C4-2B (cell line): ENCODE data around the gene TWF2.

ENCODE experiments used
- ZFX ChIP-seq: fragments of 450-650 bp; IDR thresholded peaks from 2 replicates; pipeline ENCODE4 v1.6.1; 2017
- TF ChIP-seq, protein P1 (sequence below): fragments of 450-650 bp; conservative IDR thresholded peaks from 2 replicates; pipeline ENCODE4 v1.5.1; 2017; ENCODE audit warnings: mild to moderate bottlenecking

DNA sequence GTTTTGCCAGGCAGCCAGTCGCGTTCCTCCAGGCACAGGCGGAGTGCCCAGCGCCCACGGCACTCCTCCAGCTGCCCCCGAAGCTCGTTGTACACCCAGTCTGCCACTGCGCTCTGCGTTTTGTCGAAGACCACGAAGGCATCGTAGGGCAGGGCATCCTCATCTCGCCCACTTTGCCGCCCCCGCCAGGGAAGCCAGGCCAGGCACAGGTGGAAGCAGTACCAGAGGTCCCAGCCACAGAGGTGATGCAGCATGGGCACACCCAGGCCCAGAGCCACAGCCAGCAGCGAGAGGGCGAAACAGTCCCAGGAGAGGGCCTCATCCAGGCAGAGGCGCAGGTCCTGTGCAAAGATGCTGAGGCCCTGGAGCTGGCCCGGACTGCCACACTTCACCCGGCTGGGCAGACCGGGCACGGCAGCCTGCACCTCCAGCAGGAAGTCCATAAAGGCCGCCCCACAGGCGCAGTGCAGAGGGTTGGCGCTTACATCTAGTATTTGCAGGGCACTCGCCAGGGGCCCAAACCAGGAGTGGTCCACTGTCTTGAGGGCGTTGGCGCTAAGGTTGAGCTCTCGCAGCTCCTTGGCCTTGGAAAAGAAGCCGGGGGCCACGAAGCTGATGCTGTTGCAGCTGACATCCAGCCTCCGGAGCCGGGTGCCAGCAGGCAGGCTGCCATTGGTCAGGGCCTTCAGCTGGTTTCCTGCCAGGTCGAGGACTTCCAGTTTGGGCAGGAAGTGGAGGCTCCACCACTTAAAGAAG lies 17.2 kb downstream of the TWF2 start:
- TF ChIP-seq, protein P1, sequence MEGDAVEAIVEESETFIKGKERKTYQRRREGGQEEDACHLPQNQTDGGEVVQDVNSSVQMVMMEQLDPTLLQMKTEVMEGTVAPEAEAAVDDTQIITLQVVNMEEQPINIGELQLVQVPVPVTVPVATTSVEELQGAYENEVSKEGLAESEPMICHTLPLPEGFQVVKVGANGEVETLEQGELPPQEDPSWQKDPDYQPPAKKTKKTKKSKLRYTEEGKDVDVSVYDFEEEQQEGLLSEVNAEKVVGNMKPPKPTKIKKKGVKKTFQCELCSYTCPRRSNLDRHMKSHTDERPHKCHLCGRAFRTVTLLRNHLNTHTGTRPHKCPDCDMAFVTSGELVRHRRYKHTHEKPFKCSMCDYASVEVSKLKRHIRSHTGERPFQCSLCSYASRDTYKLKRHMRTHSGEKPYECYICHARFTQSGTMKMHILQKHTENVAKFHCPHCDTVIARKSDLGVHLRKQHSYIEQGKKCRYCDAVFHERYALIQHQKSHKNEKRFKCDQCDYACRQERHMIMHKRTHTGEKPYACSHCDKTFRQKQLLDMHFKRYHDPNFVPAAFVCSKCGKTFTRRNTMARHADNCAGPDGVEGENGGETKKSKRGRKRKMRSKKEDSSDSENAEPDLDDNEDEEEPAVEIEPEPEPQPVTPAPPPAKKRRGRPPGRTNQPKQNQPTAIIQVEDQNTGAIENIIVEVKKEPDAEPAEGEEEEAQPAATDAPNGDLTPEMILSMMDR: no peak
- TF ChIP-seq ZFX: no peak
